GM23338 (cell line): Measurements from ENCODE around the gene FGGY. TPM values are rescaled to one million over a fixed set of nuclear protein-coding genes. Genes with fewer than 3 reads are reported as not detected.

Source experiments
- ATAC-seq: fragments of 200-7000 bp; cut with Tn5 transposase; 3 replicates; pipeline ENCODE4 v1.9.1; 2020
- DNase-seq: peaks from one replicate; pipeline ENCODE4 v3.0.0-alpha.2; 2015; ENCODE audit warnings: low spot score
- H2AFZ ChIP-seq: fragments of 200-600 bp; sonication (generic); 2 replicates; pipeline ENCODE4 v1.8.0; 2016; ENCODE audit warnings: antibody characterized with exemption, mild to moderate bottlenecking, moderate library complexity
- H3F3A ChIP-seq: fragments of 200-600 bp; sonication (generic); replicated peaks from 2 replicates; pipeline ENCODE4 v1.8.0; 2017; ENCODE audit warnings: antibody characterized with exemption, mixed run types, low read depth
- H3K27ac ChIP-seq: fragments of 200-600 bp; sonication (generic); 2 replicates; pipeline ENCODE4 v1.6.1; 2016; ENCODE audit warnings: low read depth
- H3K27me3 ChIP-seq: fragments of 200-600 bp; sonication (generic); 2 replicates; pipeline ENCODE4 v1.8.0; 2016; ENCODE audit warnings: mild to moderate bottlenecking, mixed run types, moderate library complexity; ENCODE audit not compliant: insufficient read depth
- H3K36me3 ChIP-seq: fragments of 200-600 bp; sonication (generic); 2 replicates; pipeline ENCODE4 v1.8.0; 2016; ENCODE audit warnings: mild to moderate bottlenecking; ENCODE audit not compliant: insufficient read depth
- H3K4me1 ChIP-seq: fragments of 200-600 bp; sonication (generic); 2 replicates; pipeline ENCODE4 v1.8.0; 2016; ENCODE audit warnings: mild to moderate bottlenecking, moderate library complexity; ENCODE audit not compliant: insufficient read depth
- H3K4me2 ChIP-seq: fragments of 200-600 bp; sonication (generic); 2 replicates; pipeline ENCODE4 v1.7.1; 2017; ENCODE audit warnings: mixed run types
- H3K4me3 ChIP-seq: fragments of 200-600 bp; sonication (generic); 2 replicates; pipeline ENCODE4 v1.6.1; 2016; ENCODE audit warnings: mixed run types
- H3K79me2 ChIP-seq: fragments of 200-600 bp; sonication (generic); replicated peaks from 2 replicates; pipeline ENCODE4 v1.8.0; 2017; ENCODE audit warnings: mild to moderate bottlenecking; ENCODE audit not compliant: insufficient read depth
- H3K9me2 ChIP-seq: fragments of 200-600 bp; sonication (generic); 2 replicates; pipeline ENCODE4 v1.8.0; 2017; ENCODE audit not compliant: insufficient read depth
- H4K20me1 ChIP-seq: fragments of 200-600 bp; sonication (generic); replicated peaks from 2 replicates; pipeline ENCODE4 v1.8.0; 2017; ENCODE audit warnings: mild to moderate bottlenecking; ENCODE audit not compliant: insufficient read depth
- H3K27ac Mint-ChIP-seq: 2 replicates; pipeline ENCODE4 v1.8.0; 2020; ENCODE audit warnings: inconsistent platforms, mild to moderate bottlenecking, moderate library complexity, mixed read lengths
- H3K27me3 Mint-ChIP-seq: 3 replicates; pipeline ENCODE4 v1.8.0; 2022; ENCODE audit warnings: low read depth, mild to moderate bottlenecking, moderate library complexity, mixed read lengths, inconsistent platforms; ENCODE audit not compliant: insufficient read depth, poor library complexity
- H3K36me3 Mint-ChIP-seq: 3 replicates; pipeline ENCODE4 v1.8.0; 2021; ENCODE audit warnings: low read depth, mild to moderate bottlenecking, inconsistent platforms, moderate library complexity, mixed read lengths
- H3K4me1 Mint-ChIP-seq: 3 replicates; pipeline ENCODE4 v1.8.0; 2020; ENCODE audit warnings: mild to moderate bottlenecking, inconsistent platforms, mixed read lengths
- H3K4me3 Mint-ChIP-seq: 3 replicates; pipeline ENCODE4 v1.8.0; 2021; ENCODE audit warnings: moderate library complexity, mild to moderate bottlenecking, inconsistent platforms, mixed read lengths
- H3K9me3 Mint-ChIP-seq: 3 replicates; pipeline ENCODE4 v1.8.0; 2020; ENCODE audit warnings: moderate library complexity, mild to moderate bottlenecking, inconsistent platforms, mixed read lengths
- CTCF ChIP-seq, 2 experiments: fragments of 200-600 bp in 1 of 2; sonication (generic) in 1 of 2; conservative IDR thresholded peaks; 2 replicates each; pipeline versions ENCODE4 v1.5.1 to v1.6.1; 2016 to 2017; ENCODE audit warnings: antibody characterized with exemption in 2 of 2, low read depth in 2 of 2, mild to moderate bottlenecking in 2 of 2, moderate library complexity in 1 of 2
- ETS1 ChIP-seq: IDR thresholded peaks from 2 replicates; pipeline ENCODE4 v1.6.1; 2016; ENCODE audit warnings: antibody characterized with exemption
- EZH2 ChIP-seq: fragments of 200-600 bp; sonication (generic); IDR thresholded peaks from one replicate; pipeline ENCODE4 v1.8.0; 2017; ENCODE audit warnings: antibody characterized with exemption, mild to moderate bottlenecking, low read depth; ENCODE audit not compliant: unreplicated experiment
- EZH2phosphoT487 ChIP-seq: fragments of 200-600 bp; sonication (generic); IDR thresholded peaks from one replicate; pipeline ENCODE4 v1.8.1; 2018; ENCODE audit warnings: antibody characterized with exemption; ENCODE audit not compliant: unreplicated experiment
- JUNB ChIP-seq: IDR thresholded peaks from one replicate; pipeline ENCODE4 v1.6.1; 2016; ENCODE audit warnings: antibody characterized with exemption; ENCODE audit not compliant: unreplicated experiment
- NANOG ChIP-seq: IDR thresholded peaks from 2 replicates; pipeline ENCODE4 v1.6.1; 2016; ENCODE audit warnings: antibody characterized with exemption, borderline replicate concordance
- STAT1 ChIP-seq: IDR thresholded peaks from one replicate; pipeline ENCODE4 v1.6.1; 2016; ENCODE audit warnings: antibody characterized with exemption; ENCODE audit not compliant: unreplicated experiment
- ZNF114 ChIP-seq: fragments of 250-450 bp; sonication (Bioruptor Pico); IDR thresholded peaks from 2 replicates; pipeline ENCODE4 v1.5.0; 2020; ENCODE audit warnings: mild to moderate bottlenecking, moderate library complexity
- ZNF331 ChIP-seq: fragments of 250-450 bp; sonication (Bioruptor Pico); IDR thresholded peaks from 2 replicates; pipeline ENCODE4 v1.5.0; 2020; ENCODE audit warnings: low read depth, mild to moderate bottlenecking, moderate library complexity
- ZNF462 ChIP-seq: fragments of 250-450 bp; sonication (Bioruptor Pico); IDR thresholded peaks from 2 replicates; pipeline ENCODE4 v1.5.0; 2020; ENCODE audit warnings: mild to moderate bottlenecking, moderate library complexity
- polyA plus RNA-seq: library from polyadenylated mRNA; unstranded; fragments of >200 nt; fragmentation: Nextera tagmentation; extraction: Ambion mirVana; gene quantifications from 2 replicates; pipeline ENCODE4 v1.2.1, GENCODE V29; 2016
- total RNA-seq: library from RNA; depleted of rRNA; stranded (reverse); fragments of >200 nt; shearing (Covaris generic); gene quantifications from 2 replicates; pipeline ENCODE4 v1.2.3, GENCODE V29; 2014

FGGY gene
- total and polyA plus RNA-seq, 2 experiments from 2014 or later = 10.9 to 21.4 TPM

- H2AFZ ChIP-seq = no peak overlapping the region
- H3K4me3 Mint-ChIP-seq = no peak overlapping the region
- H3K79me2 ChIP-seq = no peaks in the 10 kb centered on the region
- DNase-seq (no peak), ATAC-seq (no peak)
- no peak overlapping the region for H3K4me3 ChIP-seq
- H3F3A ChIP-seq = no peaks in the 10 kb centered on the region
- H3K36me3 Mint-ChIP-seq = 0 out of 3 replicates have a peak, but pooled peaks cover 5% of the 10 kb centered on the region
- H3K27ac ChIP-seq = no peak overlapping the region
- no peaks in the 10 kb centered on the region for H3K27me3 ChIP-seq
- H3K27ac Mint-ChIP-seq = no peak overlapping the region; the same call in 1 of the 2 replicates
- peaks cover 15% of the 10 kb centered on the region for H3K4me1 Mint-ChIP-seq
- no peak overlapping the region for H3K4me2 ChIP-seq
- no peak for TF ChIP-seq JUNB
- H3K27me3 Mint-ChIP-seq = peaks cover 2% of the 10 kb centered on the region
- H3K36me3 ChIP-seq = no peaks in the 10 kb centered on the region
- no peaks in the 10 kb centered on the region; the same call in 1 of the 2 replicates for H3K9me2 ChIP-seq
- H3K9me3 Mint-ChIP-seq = 0 out of 3 replicates have a peak, but pooled peaks cover under 1% of the 10 kb centered on the region
- H3K4me1 ChIP-seq = peaks cover 12% of the 10 kb centered on the region
- H4K20me1 ChIP-seq = no peaks in the 10 kb centered on the region
Observed at GRCh38 chr1:59730302-59730701, 433.4 kb downstream of the FGGY start.

GRCh38 chr1:59730759-59731478 is 434.0 kb downstream of the FGGY start:
- Mint-ChIP-seq H3K4me1 (peaks cover 15% of the 10 kb centered on the region), H3K9me3 (peaks cover 3% of the 10 kb centered on the region), H3K27ac (0 out of 2 replicates have a peak overlapping the region, but pooled peaks have one; percentile 51), H3K4me3 (no peak overlapping the region), H3K27me3 (peaks cover 2% of the 10 kb centered on the region), H3K36me3 (peaks cover 7% of the 10 kb centered on the region)
- Histone ChIP-seq H3K9me2 (no peaks in the 10 kb centered on the region; the same call in 1 of the 2 replicates), H3K27me3 (no peaks in the 10 kb centered on the region), H4K20me1 (no peaks in the 10 kb centered on the region), H3K4me3 (no peak overlapping the region), H2AFZ (no peak overlapping the region), H3K36me3 (no peaks in the 10 kb centered on the region), H3F3A (no peaks in the 10 kb centered on the region), H3K79me2 (no peaks in the 10 kb centered on the region), H3K4me2 (peak overlapping the region; percentile 16; the same call in 1 of the 2 replicates), H3K27ac (no peak overlapping the region), H3K4me1 (peaks cover 12% of the 10 kb centered on the region)
- DNase-seq = no peak
- ATAC-seq = no peak
- TF ChIP-seq ETS1 (no peak), EZH2phosphoT487 (no peak), CTCF (conservative IDR thresholded peaks at IDR 0.05; ENCODE audit: low read depth in 2 of 2) (no peak), ZNF114 (no peak), NANOG (no peak), ZNF462 (CRISPR knock-in tag) (no peak), STAT1 (no peak), ZNF331 (no peak), EZH2 (no peak)
